ENCODE data around the gene BUB1. TPM values are rescaled to one million over a fixed set of nuclear protein-coding genes. Genes with fewer than 3 reads are reported as not detected.

The BUB1 gene
- total RNA-seq, 2 donors from 2014 or later: 0.27 to 0.49 TPM

DNA sequence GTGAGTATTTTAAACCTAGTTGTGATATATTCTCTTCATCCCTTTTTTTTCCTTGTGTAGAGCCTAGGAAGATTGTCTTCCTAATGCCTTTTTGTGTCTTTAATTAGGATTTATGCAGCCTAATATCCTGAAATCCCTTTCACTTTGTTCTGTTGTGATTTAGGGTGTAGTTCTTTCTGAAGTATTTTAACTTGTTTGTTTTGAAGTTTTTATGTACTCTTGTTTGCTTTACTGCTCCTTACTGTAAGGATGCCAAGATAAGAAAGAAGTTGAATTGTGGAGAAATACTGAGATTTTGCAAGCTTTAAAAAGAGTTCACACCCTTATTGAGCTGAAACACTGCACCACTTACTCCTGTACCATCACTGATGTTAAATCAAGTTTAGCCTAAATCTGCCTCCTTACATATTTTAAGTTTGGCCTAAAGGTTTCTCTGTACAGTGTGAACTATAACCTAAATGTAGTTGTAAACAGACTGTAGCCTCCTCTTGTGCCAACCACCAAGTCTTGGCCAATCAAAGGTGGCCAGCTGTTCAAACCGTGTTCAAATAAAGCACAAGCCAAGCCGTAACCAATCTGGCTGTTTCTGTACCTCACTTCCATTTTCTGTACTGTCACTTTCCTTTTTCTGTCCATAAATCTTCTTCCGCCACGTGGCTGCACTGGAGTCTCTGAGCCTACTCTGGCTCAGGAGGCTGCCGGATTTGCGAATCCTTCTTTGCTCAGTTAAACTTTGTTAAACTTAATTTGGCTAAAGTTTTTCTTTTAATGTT, 36.8 kb upstream of the BUB1 start:
- H3K36me3 ChIP-seq: no peaks in the 10 kb centered on the region
- peaks cover 17 to 28% of the 10 kb centered on the region in 2 donors for H3K4me1 ChIP-seq (ENCODE audit: control insufficient read depth in 1 of 2, low read depth in 2 of 2)
- TF ChIP-seq, protein P1, sequence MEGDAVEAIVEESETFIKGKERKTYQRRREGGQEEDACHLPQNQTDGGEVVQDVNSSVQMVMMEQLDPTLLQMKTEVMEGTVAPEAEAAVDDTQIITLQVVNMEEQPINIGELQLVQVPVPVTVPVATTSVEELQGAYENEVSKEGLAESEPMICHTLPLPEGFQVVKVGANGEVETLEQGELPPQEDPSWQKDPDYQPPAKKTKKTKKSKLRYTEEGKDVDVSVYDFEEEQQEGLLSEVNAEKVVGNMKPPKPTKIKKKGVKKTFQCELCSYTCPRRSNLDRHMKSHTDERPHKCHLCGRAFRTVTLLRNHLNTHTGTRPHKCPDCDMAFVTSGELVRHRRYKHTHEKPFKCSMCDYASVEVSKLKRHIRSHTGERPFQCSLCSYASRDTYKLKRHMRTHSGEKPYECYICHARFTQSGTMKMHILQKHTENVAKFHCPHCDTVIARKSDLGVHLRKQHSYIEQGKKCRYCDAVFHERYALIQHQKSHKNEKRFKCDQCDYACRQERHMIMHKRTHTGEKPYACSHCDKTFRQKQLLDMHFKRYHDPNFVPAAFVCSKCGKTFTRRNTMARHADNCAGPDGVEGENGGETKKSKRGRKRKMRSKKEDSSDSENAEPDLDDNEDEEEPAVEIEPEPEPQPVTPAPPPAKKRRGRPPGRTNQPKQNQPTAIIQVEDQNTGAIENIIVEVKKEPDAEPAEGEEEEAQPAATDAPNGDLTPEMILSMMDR (IDR thresholded peaks at IDR 0.05): no peak
- DNase-seq (ENCODE audit: low spot score): no peak
- no peak overlapping the region for H3K4me3 ChIP-seq
- ATAC-seq (ENCODE audit: insufficient number of reproducible peaks, low FRiP score, low read depth): no peak
- no peaks in the 10 kb centered on the region for H3K9me3 ChIP-seq
- H3K27me3 ChIP-seq (replicated peaks; ENCODE audit: insufficient read depth): no peaks in the 10 kb centered on the region
- H3K27ac ChIP-seq: no peak overlapping the region

DNA sequence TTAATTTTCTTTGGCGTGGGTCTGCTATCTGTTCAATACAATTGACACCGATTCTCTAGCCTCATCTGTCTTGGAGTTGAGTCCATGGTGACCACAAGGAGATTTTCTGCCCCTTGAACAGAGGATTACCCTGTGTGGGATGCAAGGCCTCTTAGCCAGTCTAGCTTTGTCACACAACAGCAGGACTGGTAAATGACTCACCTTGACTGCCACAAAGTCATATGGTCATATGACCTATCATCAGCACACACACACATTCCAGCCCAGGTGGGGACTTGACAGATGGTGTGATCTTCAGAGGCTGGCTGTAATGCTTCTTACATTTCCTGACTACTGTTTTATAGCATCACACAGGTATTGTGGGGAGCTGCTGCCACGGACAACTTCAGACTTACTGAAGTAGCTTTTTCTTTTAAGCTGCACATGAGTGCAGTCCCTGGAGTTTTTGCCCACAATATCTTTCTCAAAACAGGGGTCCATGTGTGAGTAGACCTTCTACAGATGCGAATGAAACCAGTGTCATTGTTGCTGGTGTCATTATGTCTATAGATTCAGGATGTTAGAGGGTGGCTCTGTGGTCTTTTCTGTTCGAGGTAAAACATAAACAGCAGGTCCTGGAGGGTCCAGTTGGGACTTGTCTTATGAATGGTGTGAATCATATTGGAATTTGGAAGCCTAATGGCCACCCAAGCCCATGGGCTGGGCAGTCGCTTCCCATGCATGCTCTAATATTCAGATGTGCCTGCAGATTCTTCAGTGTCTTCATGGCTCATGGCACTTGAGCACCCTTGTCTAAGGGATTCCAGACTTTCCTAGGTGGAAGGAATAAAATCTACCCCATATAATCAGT, 35.9 kb upstream of the BUB1 start:
- no peaks in the 10 kb centered on the region for H3K27me3 ChIP-seq (replicated peaks; ENCODE audit: insufficient read depth)
- no peak for ATAC-seq (ENCODE audit: insufficient number of reproducible peaks, low FRiP score, low read depth)
- no peaks in the 10 kb centered on the region for H3K9me3 ChIP-seq
- TF ChIP-seq, protein P1 (IDR thresholded peaks at IDR 0.05): no peak
- peaks cover 15 to 19% of the 10 kb centered on the region in 2 donors for H3K4me1 ChIP-seq (ENCODE audit: control insufficient read depth in 1 of 2, low read depth in 2 of 2)
- no peak overlapping the region for H3K4me3 ChIP-seq
- no peaks in the 10 kb centered on the region for H3K36me3 ChIP-seq
- DNase-seq (ENCODE audit: low spot score): no peak
- H3K27ac ChIP-seq: no peak overlapping the region

DNA sequence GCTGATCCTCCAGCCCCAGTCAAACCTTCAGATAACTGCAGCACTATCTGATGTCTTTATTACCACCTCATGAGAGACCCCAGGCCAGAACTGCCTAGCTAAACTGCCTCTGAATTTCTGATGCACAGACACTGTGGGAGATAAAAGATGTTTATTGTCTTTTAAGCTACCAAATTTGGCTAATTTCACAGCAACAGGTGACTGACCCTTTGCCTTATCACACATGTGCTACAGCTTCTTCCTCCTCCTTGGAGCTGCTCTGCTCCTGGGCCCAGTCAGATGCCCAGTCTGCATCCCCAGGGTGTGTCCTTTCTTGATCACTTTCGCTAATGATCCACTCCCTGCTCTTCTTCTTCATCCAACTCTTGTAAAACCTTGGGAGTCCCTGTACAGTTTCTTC, 34.9 kb upstream of the BUB1 start:
- peaks cover 6 to 9% of the 10 kb centered on the region in 2 donors for H3K4me1 ChIP-seq (ENCODE audit: control insufficient read depth in 1 of 2, low read depth in 2 of 2)
- H3K9me3 ChIP-seq: no peaks in the 10 kb centered on the region
- no peak overlapping the region for H3K27ac ChIP-seq
- no peaks in the 10 kb centered on the region for H3K27me3 ChIP-seq (replicated peaks; ENCODE audit: insufficient read depth)
- TF ChIP-seq, protein P1 (IDR thresholded peaks at IDR 0.05): no peak
- H3K36me3 ChIP-seq: no peaks in the 10 kb centered on the region
- no peak overlapping the region for H3K4me3 ChIP-seq
- no peak for ATAC-seq (ENCODE audit: insufficient number of reproducible peaks, low FRiP score, low read depth)
- DNase-seq (ENCODE audit: low spot score): no peak

DNA sequence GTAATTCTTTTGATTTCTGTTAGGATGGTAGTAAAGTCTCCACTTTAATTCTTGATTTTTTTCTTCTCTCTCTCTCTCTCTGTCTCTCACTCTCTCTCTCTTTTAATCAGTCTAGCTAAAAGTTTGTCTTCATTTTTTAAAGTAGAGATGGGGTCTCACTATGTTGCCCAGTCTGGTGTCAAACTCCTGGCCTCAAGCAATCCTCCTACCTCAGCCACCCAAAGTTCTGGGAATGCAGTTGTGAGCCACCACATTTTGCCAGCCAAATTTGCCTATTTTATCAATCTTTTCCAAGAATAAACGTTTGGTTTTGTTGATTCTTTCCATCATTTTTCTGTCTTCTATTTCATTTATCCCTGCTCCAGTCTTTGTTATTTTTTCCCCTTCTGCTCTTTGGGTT, 30.6 kb upstream of the BUB1 start:
- no peaks in the 10 kb centered on the region for H3K9me3 ChIP-seq
- no peak overlapping the region for H3K27ac ChIP-seq
- no peak overlapping the region for H3K4me3 ChIP-seq
- ATAC-seq (ENCODE audit: insufficient number of reproducible peaks, low FRiP score, low read depth) (no peak), DNase-seq (ENCODE audit: low spot score) (no peak)
- TF ChIP-seq, protein P1 (IDR thresholded peaks at IDR 0.05): no peak
- no peaks in the 10 kb centered on the region for H3K27me3 ChIP-seq (replicated peaks; ENCODE audit: insufficient read depth)
- no peaks in the 10 kb centered on the region for H3K36me3 ChIP-seq
- H3K4me1 ChIP-seq (ENCODE audit: control insufficient read depth in 1 of 2, low read depth in 2 of 2): no peaks in the 10 kb centered on the region

GRCh38 chr2:110707386-110707965, 29.6 kb upstream of the BUB1 start:
- H3K4me1 ChIP-seq (ENCODE audit: control insufficient read depth in 1 of 2, low read depth in 2 of 2): no peaks in the 10 kb centered on the region
- TF ChIP-seq, protein P1 (IDR thresholded peaks at IDR 0.05): no peak

More at GRCh38 chr2:110707386-110707965, 29.6 kb upstream of the BUB1 start:
- Histone ChIP-seq H3K36me3 (no peaks in the 10 kb centered on the region), H3K27ac (no peak overlapping the region), H3K27me3 (replicated peaks; ENCODE audit: insufficient read depth) (no peaks in the 10 kb centered on the region), H3K9me3 (no peaks in the 10 kb centered on the region), H3K4me3 (no peak overlapping the region)
- DNase-seq (ENCODE audit: low spot score): no peak
- no peak for ATAC-seq (ENCODE audit: insufficient number of reproducible peaks, low FRiP score, low read depth)
